ENCODE data around the gene MMP11. TPM values are rescaled to one million over a fixed set of nuclear protein-coding genes. Genes with fewer than 3 reads are reported as not detected.

Gene MMP11
- total RNA-seq, 1 experiment from 2014 or later = 7.4 TPM

DNA sequence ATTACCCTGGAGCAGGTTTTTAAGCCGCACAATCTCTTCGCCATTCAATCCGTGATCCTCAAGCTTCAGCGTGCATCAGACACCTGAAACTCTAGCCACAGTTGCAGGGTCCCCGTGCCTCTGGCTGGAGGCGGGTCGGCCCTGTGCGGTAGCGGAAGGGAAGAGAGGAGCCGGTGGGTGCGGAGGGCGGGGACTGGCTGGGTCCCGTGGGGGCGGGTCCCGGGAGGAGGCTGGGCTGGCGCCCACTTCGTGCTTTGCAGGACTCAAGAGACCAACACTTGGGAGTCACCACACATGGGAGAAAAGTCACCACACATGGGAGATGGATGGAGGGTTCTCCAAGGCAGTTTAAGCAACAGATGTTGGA, 9.1 kb upstream of the MMP11 start:
- no peaks in the 10 kb centered on the region for H3K9me2 ChIP-seq (ENCODE audit: insufficient read depth)
- TF ChIP-seq SRF (IDR thresholded peaks at IDR 0.05; ENCODE audit: low read depth) (no peak), CBX3 (IDR thresholded peaks at IDR 0.05; ENCODE audit: low read depth) (no peak), FOSL1 (IDR thresholded peaks at IDR 0.05; ENCODE audit: low read depth) (no peak), CEBPB (IDR thresholded peaks at IDR 0.05; ENCODE audit: low read depth) (no peak), EZH2phosphoT487 (IDR thresholded peaks at IDR 0.05; ENCODE audit: borderline replicate concordance) (no peak), SIN3A (IDR thresholded peaks at IDR 0.05; ENCODE audit: low read depth) (no peak)
- TF ChIP-seq, protein P1, sequence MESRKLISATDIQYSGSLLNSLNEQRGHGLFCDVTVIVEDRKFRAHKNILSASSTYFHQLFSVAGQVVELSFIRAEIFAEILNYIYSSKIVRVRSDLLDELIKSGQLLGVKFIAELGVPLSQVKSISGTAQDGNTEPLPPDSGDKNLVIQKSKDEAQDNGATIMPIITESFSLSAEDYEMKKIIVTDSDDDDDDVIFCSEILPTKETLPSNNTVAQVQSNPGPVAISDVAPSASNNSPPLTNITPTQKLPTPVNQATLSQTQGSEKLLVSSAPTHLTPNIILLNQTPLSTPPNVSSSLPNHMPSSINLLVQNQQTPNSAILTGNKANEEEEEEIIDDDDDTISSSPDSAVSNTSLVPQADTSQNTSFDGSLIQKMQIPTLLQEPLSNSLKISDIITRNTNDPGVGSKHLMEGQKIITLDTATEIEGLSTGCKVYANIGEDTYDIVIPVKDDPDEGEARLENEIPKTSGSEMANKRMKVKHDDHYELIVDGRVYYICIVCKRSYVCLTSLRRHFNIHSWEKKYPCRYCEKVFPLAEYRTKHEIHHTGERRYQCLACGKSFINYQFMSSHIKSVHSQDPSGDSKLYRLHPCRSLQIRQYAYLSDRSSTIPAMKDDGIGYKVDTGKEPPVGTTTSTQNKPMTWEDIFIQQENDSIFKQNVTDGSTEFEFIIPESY (IDR thresholded peaks at IDR 0.05; ENCODE audit: extremely low read depth, insufficient replicate concordance, low read length) = no peak
- TF ChIP-seq, protein P2, sequence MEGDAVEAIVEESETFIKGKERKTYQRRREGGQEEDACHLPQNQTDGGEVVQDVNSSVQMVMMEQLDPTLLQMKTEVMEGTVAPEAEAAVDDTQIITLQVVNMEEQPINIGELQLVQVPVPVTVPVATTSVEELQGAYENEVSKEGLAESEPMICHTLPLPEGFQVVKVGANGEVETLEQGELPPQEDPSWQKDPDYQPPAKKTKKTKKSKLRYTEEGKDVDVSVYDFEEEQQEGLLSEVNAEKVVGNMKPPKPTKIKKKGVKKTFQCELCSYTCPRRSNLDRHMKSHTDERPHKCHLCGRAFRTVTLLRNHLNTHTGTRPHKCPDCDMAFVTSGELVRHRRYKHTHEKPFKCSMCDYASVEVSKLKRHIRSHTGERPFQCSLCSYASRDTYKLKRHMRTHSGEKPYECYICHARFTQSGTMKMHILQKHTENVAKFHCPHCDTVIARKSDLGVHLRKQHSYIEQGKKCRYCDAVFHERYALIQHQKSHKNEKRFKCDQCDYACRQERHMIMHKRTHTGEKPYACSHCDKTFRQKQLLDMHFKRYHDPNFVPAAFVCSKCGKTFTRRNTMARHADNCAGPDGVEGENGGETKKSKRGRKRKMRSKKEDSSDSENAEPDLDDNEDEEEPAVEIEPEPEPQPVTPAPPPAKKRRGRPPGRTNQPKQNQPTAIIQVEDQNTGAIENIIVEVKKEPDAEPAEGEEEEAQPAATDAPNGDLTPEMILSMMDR (IDR thresholded peaks at IDR 0.05 in 2 of 3, conservative IDR thresholded peaks at IDR 0.05 in 1 of 3; ENCODE audit: borderline replicate concordance in 1 of 3, insufficient read depth in 1 of 3, low read depth in 2 of 3, low read length in 2 of 3) = no peak
- DNase-seq (ENCODE audit: low read depth, low spot score) = no peak
- no peaks in the 10 kb centered on the region for H4K20me1 ChIP-seq (ENCODE audit: insufficient read depth)
- no peak overlapping the region for H3K4me2 ChIP-seq (ENCODE audit: low read length)
- no peak overlapping the region for H3K4me3 ChIP-seq (replicated peaks in 1 of 2; ENCODE audit: low read depth in 1 of 2, low read length in 2 of 2)
- peaks cover 4 to 41% of the 10 kb centered on the region in 2 experiments; a peak in 3 of 4 replicates for H3K4me1 ChIP-seq (ENCODE audit: control insufficient read depth in 1 of 2, insufficient read depth in 2 of 2, low read length in 2 of 2)
- no peak for ATAC-seq
- no peaks in the 10 kb centered on the region for H3K27me3 ChIP-seq (ENCODE audit: insufficient read depth, low read length)
- H3K36me3 ChIP-seq (ENCODE audit: control insufficient read depth in 1 of 2, insufficient read depth in 2 of 2, low read length in 2 of 2) = peaks cover 9 to 20% of the 10 kb centered on the region in 2 experiments; a peak in 3 of 4 replicates
- H3K27ac ChIP-seq (ENCODE audit: low read depth, low read length) = no peak overlapping the region
- intact Hi-C loops (cut with micrococcal nuclease) = loop anchor here (10.0 kb wide), 1 partner anchor 191 kb away; no protein-coding TSS in a partner anchor
- no peaks in the 10 kb centered on the region for H3K9me3 ChIP-seq (ENCODE audit: control insufficient read depth in 1 of 2, insufficient read depth in 1 of 2, low read depth in 1 of 2, low read length in 2 of 2)
- RAD21 ChIA-PET (ENCODE audit: low non-redundant PET in 1 of 2, low total read pairs in 2 of 2, uncharacterized antibody in 2 of 2, unreplicated experiment in 2 of 2) = no interaction called here
- H3K79me2 ChIP-seq (ENCODE audit: insufficient read depth, low read length) = peaks cover 35% of the 10 kb centered on the region
- CTCF ChIA-PET = no interaction called here
- no peak overlapping the region for H3K9ac ChIP-seq (ENCODE audit: low read length)
- no peak overlapping the region for H2AFZ ChIP-seq (ENCODE audit: low read depth, low read length, poor library complexity, severe bottlenecking)
- POLR2A ChIA-PET = no interaction called here
- BruUV-seq (replicated peaks) = no TSS peak

All from HCT116 (cell line).